ENCODE data around the gene STX11.

DNA sequence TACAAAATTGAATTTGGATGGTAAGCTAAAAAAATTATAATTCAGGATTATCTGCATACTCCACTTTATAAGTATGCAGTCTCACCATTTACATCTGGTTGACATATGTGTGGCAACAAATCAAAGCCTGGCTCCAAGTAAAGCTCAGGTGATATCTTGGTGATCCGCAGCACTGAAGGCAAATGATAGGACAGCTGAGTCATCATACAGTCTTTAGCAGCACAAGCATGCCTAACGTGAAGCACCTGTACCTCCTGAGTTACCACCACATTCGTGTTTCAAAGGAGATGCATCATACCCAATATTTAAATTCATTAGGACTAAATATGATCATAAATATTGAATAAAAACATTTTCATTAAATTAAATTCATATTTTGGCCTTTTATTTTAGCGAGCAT, 11.8 kb upstream of the STX11 start:
- TF ChIP-seq TAF1 (IDR thresholded peaks at IDR 0.05; ENCODE audit: low read depth) (no peak), YY1 (IDR thresholded peaks at IDR 0.05; ENCODE audit: low read depth) (no peak), RAD21 (IDR thresholded peaks at IDR 0.05; ENCODE audit: low read depth) (no peak), EP300 (IDR thresholded peaks at IDR 0.05; ENCODE audit: borderline replicate concordance) (no peak), EGR1 (IDR thresholded peaks at IDR 0.05) (no peak)
- TF ChIP-seq, protein P1, sequence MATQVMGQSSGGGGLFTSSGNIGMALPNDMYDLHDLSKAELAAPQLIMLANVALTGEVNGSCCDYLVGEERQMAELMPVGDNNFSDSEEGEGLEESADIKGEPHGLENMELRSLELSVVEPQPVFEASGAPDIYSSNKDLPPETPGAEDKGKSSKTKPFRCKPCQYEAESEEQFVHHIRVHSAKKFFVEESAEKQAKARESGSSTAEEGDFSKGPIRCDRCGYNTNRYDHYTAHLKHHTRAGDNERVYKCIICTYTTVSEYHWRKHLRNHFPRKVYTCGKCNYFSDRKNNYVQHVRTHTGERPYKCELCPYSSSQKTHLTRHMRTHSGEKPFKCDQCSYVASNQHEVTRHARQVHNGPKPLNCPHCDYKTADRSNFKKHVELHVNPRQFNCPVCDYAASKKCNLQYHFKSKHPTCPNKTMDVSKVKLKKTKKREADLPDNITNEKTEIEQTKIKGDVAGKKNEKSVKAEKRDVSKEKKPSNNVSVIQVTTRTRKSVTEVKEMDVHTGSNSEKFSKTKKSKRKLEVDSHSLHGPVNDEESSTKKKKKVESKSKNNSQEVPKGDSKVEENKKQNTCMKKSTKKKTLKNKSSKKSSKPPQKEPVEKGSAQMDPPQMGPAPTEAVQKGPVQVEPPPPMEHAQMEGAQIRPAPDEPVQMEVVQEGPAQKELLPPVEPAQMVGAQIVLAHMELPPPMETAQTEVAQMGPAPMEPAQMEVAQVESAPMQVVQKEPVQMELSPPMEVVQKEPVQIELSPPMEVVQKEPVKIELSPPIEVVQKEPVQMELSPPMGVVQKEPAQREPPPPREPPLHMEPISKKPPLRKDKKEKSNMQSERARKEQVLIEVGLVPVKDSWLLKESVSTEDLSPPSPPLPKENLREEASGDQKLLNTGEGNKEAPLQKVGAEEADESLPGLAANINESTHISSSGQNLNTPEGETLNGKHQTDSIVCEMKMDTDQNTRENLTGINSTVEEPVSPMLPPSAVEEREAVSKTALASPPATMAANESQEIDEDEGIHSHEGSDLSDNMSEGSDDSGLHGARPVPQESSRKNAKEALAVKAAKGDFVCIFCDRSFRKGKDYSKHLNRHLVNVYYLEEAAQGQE (IDR thresholded peaks at IDR 0.05; ENCODE audit: low read depth), result no peak
